ENCODE measurements around the gene UCK2. TPM values are rescaled to one million over a fixed set of nuclear protein-coding genes. Genes with fewer than 3 reads are reported as not detected.

UCK2 gene
- total and polyA plus RNA-seq, 9 of the 15 experiments (the other 6 are each of a cell fraction or from before 2014, with no cell fraction given), result 71.6 to 145 (median 95.8) TPM

DNA sequence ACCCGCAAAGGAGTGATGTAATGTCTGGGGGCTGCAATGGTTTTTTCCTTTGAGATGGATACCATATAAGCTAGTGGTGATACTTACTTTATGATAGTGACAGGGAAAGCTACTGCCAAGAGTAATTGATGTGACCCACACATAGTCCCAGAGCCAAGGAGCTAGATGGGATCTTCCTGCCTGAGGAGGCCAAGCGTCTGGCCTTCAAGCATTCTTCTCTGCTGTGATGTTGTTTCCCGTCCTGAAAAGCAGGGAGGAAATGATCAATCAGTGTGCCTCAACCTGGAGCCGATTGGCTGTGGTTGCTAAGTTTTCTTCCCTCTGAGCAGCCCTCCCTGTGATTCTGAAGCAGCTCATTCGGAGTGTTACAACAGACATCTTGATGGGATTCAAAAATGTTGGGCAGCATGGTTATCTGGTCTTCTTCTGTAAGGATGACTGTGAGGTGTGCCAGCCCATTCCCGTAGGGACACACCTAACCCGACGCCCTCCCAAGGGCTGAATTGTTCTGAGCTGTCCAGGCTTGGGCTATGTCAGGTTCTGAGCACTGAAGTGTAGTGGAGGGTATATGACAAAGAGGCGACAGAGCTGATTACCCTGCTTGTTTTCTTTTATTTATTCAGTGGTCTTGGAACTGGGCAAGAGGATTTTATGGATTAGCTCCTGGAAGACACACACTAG lies 56.7 kb downstream of the UCK2 start:
- Histone ChIP-seq H3K4me2 (ENCODE audit: insufficient read depth, low read length) (no peak overlapping the region), H3K79me2 (ENCODE audit: control insufficient read depth, insufficient read depth, low read length) (peaks cover 95% of the 10 kb centered on the region), H3K36me3 (ENCODE audit: control insufficient read depth, insufficient read depth, low read length) (peaks cover 10% of the 10 kb centered on the region; the same call in 2 of the 3 replicates), H3K9ac (ENCODE audit: insufficient read depth in 1 of 2, low read depth in 2 of 2, low read length in 2 of 2) (no peak overlapping the region), H3K9me3 (replicated peaks; ENCODE audit: control insufficient read depth, insufficient read depth, low read depth, low read length) (no peaks in the 10 kb centered on the region), H3K4me1 (replicated peaks in 1 of 2; ENCODE audit: control insufficient read depth in 2 of 2, insufficient read depth in 2 of 2, low read length in 2 of 2) (no peaks in the 10 kb centered on the region; a peak in 1 of 5 replicates), H4K20me1 (replicated peaks; ENCODE audit: control insufficient read depth, insufficient read depth, low read length) (peaks cover 25% of the 10 kb centered on the region; the same call in 1 of the 2 replicates), H3K27ac (ENCODE audit: extremely low read depth, low read depth, low read length) (no peak overlapping the region), H2AFZ (ENCODE audit: low read depth, low read length) (no peak overlapping the region), H3K27me3 (ENCODE audit: control insufficient read depth in 2 of 2, insufficient read depth in 2 of 2, low read length in 2 of 2) (no peaks in the 10 kb centered on the region), H3K4me3 (no peak overlapping the region), H3K9me1 (ENCODE audit: control insufficient read depth, insufficient read depth, low read length) (no peaks in the 10 kb centered on the region)
- CTCF ChIA-PET (ENCODE audit: low intra/inter-chr PET ratio), result no interaction called here
- POLR2A ChIA-PET, result interaction anchor here (0.6 to 3.3 kb wide), 11 partner anchors 10 to 118 kb away, joined by 3 to 10 read pairs (median 4); partner anchors contain the start of gene TMCO1
- ATAC-seq (peak; percentile 14; the same call in 2 of the 3 replicates), FAIRE-seq (no peak), DNase-seq (ENCODE audit: extremely low read depth in 1 of 4, low spot score in 3 of 4) (no peak)
- intact Hi-C loops (cut with micrococcal nuclease) (no loop called here), in situ Hi-C loops (cut with MboI) (no loop called here)
- TF ChIP-seq GTF2F1 (IDR thresholded peaks at IDR 0.05; ENCODE audit: low read depth, low read length) (no peak), ZC3H8 (IDR thresholded peaks at IDR 0.05) (no peak), CUX1 (CRISPR knock-in tag; IDR thresholded peaks at IDR 0.05) (no peak), ZSCAN32 (CRISPR knock-in tag; IDR thresholded peaks at IDR 0.05) (no peak), ZZZ3 (IDR thresholded peaks at IDR 0.05) (no peak), ZNF79 (CRISPR knock-in tag; IDR thresholded peaks at IDR 0.05; ENCODE audit: low read depth) (no peak)
- TF ChIP-seq, protein P1, sequence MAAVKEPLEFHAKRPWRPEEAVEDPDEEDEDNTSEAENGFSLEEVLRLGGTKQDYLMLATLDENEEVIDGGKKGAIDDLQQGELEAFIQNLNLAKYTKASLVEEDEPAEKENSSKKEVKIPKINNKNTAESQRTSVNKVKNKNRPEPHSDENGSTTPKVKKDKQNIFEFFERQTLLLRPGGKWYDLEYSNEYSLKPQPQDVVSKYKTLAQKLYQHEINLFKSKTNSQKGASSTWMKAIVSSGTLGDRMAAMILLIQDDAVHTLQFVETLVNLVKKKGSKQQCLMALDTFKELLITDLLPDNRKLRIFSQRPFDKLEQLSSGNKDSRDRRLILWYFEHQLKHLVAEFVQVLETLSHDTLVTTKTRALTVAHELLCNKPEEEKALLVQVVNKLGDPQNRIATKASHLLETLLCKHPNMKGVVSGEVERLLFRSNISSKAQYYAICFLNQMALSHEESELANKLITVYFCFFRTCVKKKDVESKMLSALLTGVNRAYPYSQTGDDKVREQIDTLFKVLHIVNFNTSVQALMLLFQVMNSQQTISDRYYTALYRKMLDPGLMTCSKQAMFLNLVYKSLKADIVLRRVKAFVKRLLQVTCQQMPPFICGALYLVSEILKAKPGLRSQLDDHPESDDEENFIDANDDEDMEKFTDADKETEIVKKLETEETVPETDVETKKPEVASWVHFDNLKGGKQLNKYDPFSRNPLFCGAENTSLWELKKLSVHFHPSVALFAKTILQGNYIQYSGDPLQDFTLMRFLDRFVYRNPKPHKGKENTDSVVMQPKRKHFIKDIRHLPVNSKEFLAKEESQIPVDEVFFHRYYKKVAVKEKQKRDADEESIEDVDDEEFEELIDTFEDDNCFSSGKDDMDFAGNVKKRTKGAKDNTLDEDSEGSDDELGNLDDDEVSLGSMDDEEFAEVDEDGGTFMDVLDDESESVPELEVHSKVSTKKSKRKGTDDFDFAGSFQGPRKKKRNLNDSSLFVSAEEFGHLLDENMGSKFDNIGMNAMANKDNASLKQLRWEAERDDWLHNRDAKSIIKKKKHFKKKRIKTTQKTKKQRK (IDR thresholded peaks at IDR 0.05; ENCODE audit: borderline replicate concordance, low read depth, low read length), result no peak
- TF ChIP-seq, protein P2, sequence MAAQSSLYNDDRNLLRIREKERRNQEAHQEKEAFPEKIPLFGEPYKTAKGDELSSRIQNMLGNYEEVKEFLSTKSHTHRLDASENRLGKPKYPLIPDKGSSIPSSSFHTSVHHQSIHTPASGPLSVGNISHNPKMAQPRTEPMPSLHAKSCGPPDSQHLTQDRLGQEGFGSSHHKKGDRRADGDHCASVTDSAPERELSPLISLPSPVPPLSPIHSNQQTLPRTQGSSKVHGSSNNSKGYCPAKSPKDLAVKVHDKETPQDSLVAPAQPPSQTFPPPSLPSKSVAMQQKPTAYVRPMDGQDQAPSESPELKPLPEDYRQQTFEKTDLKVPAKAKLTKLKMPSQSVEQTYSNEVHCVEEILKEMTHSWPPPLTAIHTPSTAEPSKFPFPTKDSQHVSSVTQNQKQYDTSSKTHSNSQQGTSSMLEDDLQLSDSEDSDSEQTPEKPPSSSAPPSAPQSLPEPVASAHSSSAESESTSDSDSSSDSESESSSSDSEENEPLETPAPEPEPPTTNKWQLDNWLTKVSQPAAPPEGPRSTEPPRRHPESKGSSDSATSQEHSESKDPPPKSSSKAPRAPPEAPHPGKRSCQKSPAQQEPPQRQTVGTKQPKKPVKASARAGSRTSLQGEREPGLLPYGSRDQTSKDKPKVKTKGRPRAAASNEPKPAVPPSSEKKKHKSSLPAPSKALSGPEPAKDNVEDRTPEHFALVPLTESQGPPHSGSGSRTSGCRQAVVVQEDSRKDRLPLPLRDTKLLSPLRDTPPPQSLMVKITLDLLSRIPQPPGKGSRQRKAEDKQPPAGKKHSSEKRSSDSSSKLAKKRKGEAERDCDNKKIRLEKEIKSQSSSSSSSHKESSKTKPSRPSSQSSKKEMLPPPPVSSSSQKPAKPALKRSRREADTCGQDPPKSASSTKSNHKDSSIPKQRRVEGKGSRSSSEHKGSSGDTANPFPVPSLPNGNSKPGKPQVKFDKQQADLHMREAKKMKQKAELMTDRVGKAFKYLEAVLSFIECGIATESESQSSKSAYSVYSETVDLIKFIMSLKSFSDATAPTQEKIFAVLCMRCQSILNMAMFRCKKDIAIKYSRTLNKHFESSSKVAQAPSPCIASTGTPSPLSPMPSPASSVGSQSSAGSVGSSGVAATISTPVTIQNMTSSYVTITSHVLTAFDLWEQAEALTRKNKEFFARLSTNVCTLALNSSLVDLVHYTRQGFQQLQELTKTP (IDR thresholded peaks at IDR 0.05; ENCODE audit: low read depth in 1 of 2, partially characterized antibody in 2 of 2), result no peak
- 89% methylated on average over 9 of the region's 9 CpGs for WGBS (ENCODE audit: insufficient coverage, low coverage, missing lambda C conversion rate)
- no TSS peak for BruUV-seq (replicated peaks)

Data from K562 (cell line).